OCI-LY1 (cell line): ENCODE measurements around the gene FHIP1B.

Experiments
- H2AFZ ChIP-seq: fragments of 200-600 bp; sonication (generic), shearing (Covaris generic); 2 replicates; pipeline ENCODE4 v1.6.0; 2014; ENCODE audit warnings: antibody characterized with exemption, mild to moderate bottlenecking, low read length
- H3F3A ChIP-seq: fragments of 200-600 bp; sonication (generic), shearing (Covaris generic); 2 replicates; pipeline ENCODE4 v1.6.0; 2014; ENCODE audit warnings: mild to moderate bottlenecking, antibody characterized with exemption, low read length, moderate library complexity; ENCODE audit not compliant: insufficient read depth
- H3K27ac ChIP-seq: fragments of 200-600 bp; sonication (generic); 2 replicates; pipeline ENCODE4 v1.5.1; 2014; ENCODE audit warnings: low read length, mixed run types, mild to moderate bottlenecking, low read depth; ENCODE audit not compliant: poor library complexity, severe bottlenecking
- H3K27me3 ChIP-seq: fragments of 200-600 bp; sonication (generic); 2 replicates; pipeline ENCODE4 v1.6.0; 2014; ENCODE audit warnings: antibody characterized with exemption, mild to moderate bottlenecking, low read length, moderate library complexity; ENCODE audit not compliant: insufficient read depth
- H3K36me3 ChIP-seq: fragments of 200-600 bp; sonication (generic); 2 replicates; pipeline ENCODE4 v1.6.1; 2014; ENCODE audit warnings: mild to moderate bottlenecking, antibody characterized with exemption, low read length, moderate library complexity, mixed read lengths; ENCODE audit not compliant: insufficient read depth
- H3K4me1 ChIP-seq: fragments of 200-600 bp; sonication (generic); 2 replicates; pipeline ENCODE4 v1.5.1; 2014; ENCODE audit warnings: mild to moderate bottlenecking, low read length, moderate library complexity; ENCODE audit not compliant: insufficient read depth, severe bottlenecking
- H3K4me2 ChIP-seq: fragments of 200-600 bp; sonication (generic), shearing (Covaris generic); 2 replicates; pipeline ENCODE4 v1.6.1; 2014; ENCODE audit warnings: low read length
- H3K4me3 ChIP-seq: fragments of 200-600 bp; sonication (generic); 2 replicates; pipeline ENCODE4 v1.5.1; 2014; ENCODE audit warnings: low read length, low read depth, mild to moderate bottlenecking, mixed read lengths; ENCODE audit not compliant: poor library complexity, severe bottlenecking
- H3K79me2 ChIP-seq: fragments of 200-600 bp; shearing (Covaris generic); 2 replicates; pipeline ENCODE4 v1.6.1; 2016; ENCODE audit warnings: mixed run types, low read length, mixed read lengths; ENCODE audit not compliant: insufficient read depth
- H3K9ac ChIP-seq: fragments of 200-600 bp; sonication (generic), shearing (Covaris generic); 2 replicates; pipeline ENCODE4 v1.6.1; 2014; ENCODE audit warnings: mild to moderate bottlenecking, low read length, mixed read lengths
- H3K9me2 ChIP-seq: fragments of 200-600 bp; sonication (generic), shearing (Covaris generic); 2 replicates; pipeline ENCODE4 v1.6.1; 2014; ENCODE audit warnings: low read depth, mild to moderate bottlenecking, low read length, mixed read lengths
- H3K9me3 ChIP-seq: fragments of 200-600 bp; shearing (Covaris generic); 2 replicates; pipeline ENCODE4 v1.6.1; 2014; ENCODE audit warnings: low read length, mixed read lengths
- H4K20me1 ChIP-seq: fragments of 200-600 bp; sonication (generic), shearing (Covaris generic); 2 replicates; pipeline ENCODE4 v1.6.0; 2016; ENCODE audit warnings: mild to moderate bottlenecking, low read length; ENCODE audit not compliant: insufficient read depth
- EZH2 ChIP-seq: fragments of 200-600 bp; sonication (generic), shearing (Covaris generic); IDR thresholded peaks from 2 replicates; pipeline ENCODE4 v1.8.0; 2017; ENCODE audit warnings: borderline replicate concordance, mixed run types, mild to moderate bottlenecking, antibody characterized with exemption, low read length, moderate library complexity, mixed read lengths
- TF ChIP-seq, protein P1 (sequence below): fragments of 200-600 bp; sonication (generic), shearing (Covaris generic); IDR thresholded peaks from 2 replicates; pipeline ENCODE4 v1.5.1; 2017; ENCODE audit warnings: mild to moderate bottlenecking, antibody characterized with exemption, low read length, moderate library complexity, mixed read lengths

FHIP1B gene

DNA sequence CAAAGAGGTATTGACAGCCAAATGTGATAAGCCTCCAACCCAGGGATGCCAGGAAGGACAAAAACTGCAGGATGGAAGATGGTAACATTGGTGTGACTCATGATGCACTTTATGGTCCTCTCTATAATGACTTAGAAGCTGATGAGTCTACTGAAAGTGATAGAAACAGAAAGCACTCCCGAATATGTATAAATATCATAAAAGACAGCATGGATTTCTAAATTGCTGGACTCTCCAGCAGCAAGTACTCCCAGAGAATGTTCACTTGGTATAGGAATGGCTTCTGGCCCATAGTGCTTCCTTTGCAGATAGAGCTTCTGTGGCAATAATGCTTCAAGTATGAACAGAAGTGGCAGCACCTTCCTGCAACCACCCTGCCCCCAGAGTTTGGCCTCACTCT lies 64.2 kb downstream of the FHIP1B start, which contains the start of gene OR52B2:
Gene OR52B2, minus strand, starts transcription at position 101 of the 400 bp plus-strand sequence. Its CDS starts 0 bp downstream, at position 101.
- Histone ChIP-seq H3K9ac (no peak within 1 kb of the TSS), H3K27ac (no peak within 1 kb of the TSS), H3K4me3 (no peak within 1 kb of the TSS), H3K9me3 (peaks cover 3% of the 10 kb centered on the region; the same call in 1 of the 2 replicates), H4K20me1 (no peaks in the 10 kb centered on the region), H3K9me2 (no peaks in the 10 kb centered on the region), H3K79me2 (no peaks in the 10 kb centered on the region), H3K36me3 (no peaks in the 10 kb centered on the region), H3K4me2 (no peak within 1 kb of the TSS), H3K27me3 (no peaks in the 10 kb centered on the region), H2AFZ (no peak within 1 kb of the TSS), H3K4me1 (no peaks in the 10 kb centered on the region), H3F3A (no peaks in the 10 kb centered on the region)
- no peak for TF ChIP-seq EZH2
- TF ChIP-seq, protein P1, sequence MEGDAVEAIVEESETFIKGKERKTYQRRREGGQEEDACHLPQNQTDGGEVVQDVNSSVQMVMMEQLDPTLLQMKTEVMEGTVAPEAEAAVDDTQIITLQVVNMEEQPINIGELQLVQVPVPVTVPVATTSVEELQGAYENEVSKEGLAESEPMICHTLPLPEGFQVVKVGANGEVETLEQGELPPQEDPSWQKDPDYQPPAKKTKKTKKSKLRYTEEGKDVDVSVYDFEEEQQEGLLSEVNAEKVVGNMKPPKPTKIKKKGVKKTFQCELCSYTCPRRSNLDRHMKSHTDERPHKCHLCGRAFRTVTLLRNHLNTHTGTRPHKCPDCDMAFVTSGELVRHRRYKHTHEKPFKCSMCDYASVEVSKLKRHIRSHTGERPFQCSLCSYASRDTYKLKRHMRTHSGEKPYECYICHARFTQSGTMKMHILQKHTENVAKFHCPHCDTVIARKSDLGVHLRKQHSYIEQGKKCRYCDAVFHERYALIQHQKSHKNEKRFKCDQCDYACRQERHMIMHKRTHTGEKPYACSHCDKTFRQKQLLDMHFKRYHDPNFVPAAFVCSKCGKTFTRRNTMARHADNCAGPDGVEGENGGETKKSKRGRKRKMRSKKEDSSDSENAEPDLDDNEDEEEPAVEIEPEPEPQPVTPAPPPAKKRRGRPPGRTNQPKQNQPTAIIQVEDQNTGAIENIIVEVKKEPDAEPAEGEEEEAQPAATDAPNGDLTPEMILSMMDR = no peak
